Breast epithelium (tissue), 4 donors: ENCODE results near the gene CUL1. TPM values are rescaled to one million over a fixed set of nuclear protein-coding genes. Genes with fewer than 3 reads are reported as not detected.

Source experiments
- DNase-seq, 2 donors: peaks; one replicate each; pipeline ENCODE4 v3.0.0-alpha.2; 2019; ENCODE audit warnings: low spot score in 2 of 2
- H3K27ac ChIP-seq, 2 donors: fragments of 200-600 bp; sonication (generic) in 1 of 2; one replicate each; pipeline ENCODE4 v1.5.1; 2016 to 2019; ENCODE audit warnings: mild to moderate bottlenecking in 1 of 2
- H3K27me3 ChIP-seq, 2 donors: fragments of 200-600 bp; sonication (generic) in 1 of 2; one replicate each; pipeline versions ENCODE4 v1.5.1 to v1.6.0; 2017 to 2019; ENCODE audit warnings: control low read depth in 1 of 2, mild to moderate bottlenecking in 1 of 2
- H3K36me3 ChIP-seq: fragments of 200-600 bp; one replicate; pipeline ENCODE4 v1.5.1; 2019
- H3K4me1 ChIP-seq, 2 donors: fragments of 200-600 bp; sonication (generic); one replicate each; pipeline ENCODE4 v1.5.1; 2016 to 2019; ENCODE audit warnings: control low read depth in 1 of 2
- H3K4me3 ChIP-seq, 3 donors: fragments of 200-600 bp; sonication (generic); 1 replicate in 2 of 3; 2 replicates in 1 of 3; pipeline ENCODE4 v1.5.1; 2016 to 2019; ENCODE audit warnings: mild to moderate bottlenecking in 3 of 3, moderate library complexity in 2 of 3
- H3K9me3 ChIP-seq, 2 donors: fragments of 200-600 bp; sonication (generic) in 1 of 2; one replicate each; pipeline ENCODE4 v1.5.1; 2016 to 2019; ENCODE audit warnings: control low read depth in 1 of 2
- POLR2A ChIP-seq: fragments of 450-650 bp; IDR thresholded peaks from one replicate; pipeline ENCODE4 v1.6.1; 2016; ENCODE audit warnings: antibody characterized with exemption, mild to moderate bottlenecking, moderate library complexity
- POLR2AphosphoS5 ChIP-seq, 3 donors: sonication (generic); formaldehyde crosslinking; IDR thresholded peaks; one replicate each; pipeline ENCODE4 v1.6.1; 2017; ENCODE audit warnings: antibody characterized with exemption in 3 of 3
- intact Hi-C: fragments of 100-400 bp; cut with DNase I; formaldehyde crosslinking; loops from one replicate; pipeline ENCODE4 v1.15.1; 2023; ENCODE audit warnings: low total_unique reads
- total RNA-seq, 3 donors: library from RNA; depleted of rRNA; stranded (reverse); fragments of >200 nt; gene quantifications; one replicate each; pipeline ENCODE4 v1.1.0, GENCODE V29; 2016
- TF ChIP-seq, protein P1 (sequence below), 3 donors: fragments of 450-650 bp; IDR thresholded peaks; one replicate each; pipeline ENCODE4 v1.5.1; 2016 to 2017; ENCODE audit warnings: antibody characterized with exemption in 3 of 3, mild to moderate bottlenecking in 3 of 3, moderate library complexity in 3 of 3

The CUL1 gene
- total RNA-seq, 3 donors from 2014 or later: 61.6 to 71.4 (median 65.4) TPM

- Histone ChIP-seq H3K4me1 (no peaks in the 10 kb centered on the region), H3K27me3 (no peaks in the 10 kb centered on the region), H3K4me3 (no peak overlapping the region), H3K9me3 (no peaks in the 10 kb centered on the region), H3K27ac (no peak overlapping the region), H3K36me3 (no peaks in the 10 kb centered on the region)
- intact Hi-C loops: no loop called here
- TF ChIP-seq POLR2AphosphoS5 (IDR thresholded peaks at IDR 0.05): no peak
- TF ChIP-seq POLR2A: no peak
- TF ChIP-seq, protein P1, sequence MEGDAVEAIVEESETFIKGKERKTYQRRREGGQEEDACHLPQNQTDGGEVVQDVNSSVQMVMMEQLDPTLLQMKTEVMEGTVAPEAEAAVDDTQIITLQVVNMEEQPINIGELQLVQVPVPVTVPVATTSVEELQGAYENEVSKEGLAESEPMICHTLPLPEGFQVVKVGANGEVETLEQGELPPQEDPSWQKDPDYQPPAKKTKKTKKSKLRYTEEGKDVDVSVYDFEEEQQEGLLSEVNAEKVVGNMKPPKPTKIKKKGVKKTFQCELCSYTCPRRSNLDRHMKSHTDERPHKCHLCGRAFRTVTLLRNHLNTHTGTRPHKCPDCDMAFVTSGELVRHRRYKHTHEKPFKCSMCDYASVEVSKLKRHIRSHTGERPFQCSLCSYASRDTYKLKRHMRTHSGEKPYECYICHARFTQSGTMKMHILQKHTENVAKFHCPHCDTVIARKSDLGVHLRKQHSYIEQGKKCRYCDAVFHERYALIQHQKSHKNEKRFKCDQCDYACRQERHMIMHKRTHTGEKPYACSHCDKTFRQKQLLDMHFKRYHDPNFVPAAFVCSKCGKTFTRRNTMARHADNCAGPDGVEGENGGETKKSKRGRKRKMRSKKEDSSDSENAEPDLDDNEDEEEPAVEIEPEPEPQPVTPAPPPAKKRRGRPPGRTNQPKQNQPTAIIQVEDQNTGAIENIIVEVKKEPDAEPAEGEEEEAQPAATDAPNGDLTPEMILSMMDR (IDR thresholded peaks at IDR 0.05): no peak
- no peak for DNase-seq
Observed at GRCh38 chr7:148750442-148751355, 52.0 kb downstream of the CUL1 start.

GRCh38 chr7:148753224-148753623 is 54.5 kb downstream of the CUL1 start:
- no peaks in the 10 kb centered on the region for H3K36me3 ChIP-seq
- H3K27me3 ChIP-seq: no peaks in the 10 kb centered on the region

DNA sequence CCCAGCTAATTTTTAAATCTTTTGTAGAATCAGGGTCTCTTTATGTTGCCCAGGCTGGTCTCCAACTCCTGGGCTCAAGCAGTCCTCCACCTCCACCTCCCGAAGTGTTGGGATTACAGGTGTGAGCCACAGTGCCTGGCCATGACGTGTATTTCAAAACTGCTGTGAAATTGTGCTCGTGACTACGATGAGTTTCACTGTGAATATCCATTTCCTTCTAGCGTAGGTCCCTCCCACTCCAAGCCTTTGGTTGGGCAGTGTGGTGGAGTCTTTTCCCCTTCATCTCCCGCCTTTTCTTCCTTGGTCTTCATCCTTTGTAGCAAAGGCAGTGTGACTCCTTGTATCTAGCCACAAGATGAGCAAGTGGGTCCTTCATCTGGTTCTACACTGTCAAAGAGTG is 56.2 kb downstream of the CUL1 start:
- H3K4me3 ChIP-seq: no peak overlapping the region
- TF ChIP-seq POLR2A (no peak), POLR2AphosphoS5 (IDR thresholded peaks at IDR 0.05) (no peak)
- TF ChIP-seq, protein P1 (IDR thresholded peaks at IDR 0.05): no peak
- intact Hi-C loops: no loop called here
- DNase-seq: no peak
- H3K27me3 ChIP-seq: no peaks in the 10 kb centered on the region
- no peak overlapping the region for H3K27ac ChIP-seq
- no peaks in the 10 kb centered on the region for H3K9me3 ChIP-seq
- H3K36me3 ChIP-seq: no peaks in the 10 kb centered on the region
- H3K4me1 ChIP-seq: no peaks in the 10 kb centered on the region

More at GRCh38 chr7:148753224-148753623, 54.5 kb downstream of the CUL1 start:
- no peak for DNase-seq
- Histone ChIP-seq H3K27ac (no peak overlapping the region), H3K4me3 (no peak overlapping the region), H3K4me1 (no peaks in the 10 kb centered on the region), H3K9me3 (no peaks in the 10 kb centered on the region)
- intact Hi-C loops: no loop called here
- TF ChIP-seq, protein P1 (IDR thresholded peaks at IDR 0.05): no peak
- TF ChIP-seq POLR2AphosphoS5 (IDR thresholded peaks at IDR 0.05) (no peak), POLR2A (no peak)

DNA sequence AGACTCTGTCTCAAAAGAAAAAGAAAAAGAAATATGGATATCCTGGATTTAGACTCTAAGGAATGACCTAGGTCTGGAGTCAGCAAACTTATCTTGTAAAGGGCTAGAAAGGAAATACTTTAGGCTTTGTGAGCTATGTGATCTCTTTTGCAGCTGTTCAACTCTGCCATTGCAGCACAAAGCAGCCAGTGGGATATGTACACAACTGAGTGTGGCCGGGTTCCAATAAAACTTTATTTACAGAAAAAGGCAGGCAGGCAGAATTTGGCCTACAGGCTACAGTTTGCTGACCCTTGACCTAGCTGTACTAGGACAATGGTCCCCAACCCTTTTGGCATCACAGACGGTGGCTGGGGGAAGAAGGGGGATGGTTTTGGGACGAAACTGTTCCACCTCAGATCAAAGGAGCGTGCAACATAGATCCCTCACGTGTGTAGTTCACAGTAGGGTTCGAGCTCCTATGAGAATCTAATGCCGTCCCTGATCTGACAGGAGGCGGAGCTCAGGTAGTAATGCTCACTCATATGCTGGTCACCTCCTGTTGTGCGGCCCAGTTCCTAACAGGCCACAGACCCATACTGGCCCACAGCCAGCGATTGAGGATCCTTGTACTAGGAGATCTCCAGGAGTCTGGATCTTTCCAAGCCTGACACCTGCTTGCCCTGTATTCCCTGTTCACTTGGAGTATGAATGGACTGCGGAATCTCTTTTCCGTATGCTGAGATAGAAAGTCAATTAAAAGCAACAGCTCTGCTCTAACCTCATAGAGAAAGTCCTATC is 63.0 kb downstream of the CUL1 start:
- TF ChIP-seq POLR2A: no peak
- TF ChIP-seq POLR2AphosphoS5 (IDR thresholded peaks at IDR 0.05): no peak
- TF ChIP-seq, protein P1 (IDR thresholded peaks at IDR 0.05): no peak
- Histone ChIP-seq H3K27me3 (no peaks in the 10 kb centered on the region), H3K36me3 (no peaks in the 10 kb centered on the region), H3K4me1 (no peaks in the 10 kb centered on the region), H3K9me3 (no peaks in the 10 kb centered on the region), H3K27ac (no peak overlapping the region), H3K4me3 (no peak overlapping the region)
- no peak for DNase-seq
- intact Hi-C loops: no loop called here

DNA sequence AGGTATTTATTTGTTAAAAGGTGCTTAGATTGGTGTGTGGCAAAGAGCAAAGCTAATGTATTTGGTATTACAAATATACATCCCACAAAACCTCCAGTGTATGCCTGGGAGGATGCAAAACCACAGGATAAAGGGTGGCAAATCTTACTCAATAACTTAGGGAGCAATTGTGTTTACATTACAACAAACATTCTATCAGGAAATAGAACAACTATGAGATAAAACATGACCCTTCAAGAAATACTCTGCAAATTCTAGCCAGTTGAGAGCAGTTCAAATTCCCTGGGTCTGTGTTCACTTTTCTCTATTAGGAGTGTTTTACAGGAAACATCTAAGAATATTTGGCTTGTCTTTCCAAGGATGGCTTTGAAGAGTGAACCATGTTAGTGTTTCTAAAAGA is 64.9 kb downstream of the CUL1 start:
- Histone ChIP-seq H3K27me3 (no peaks in the 10 kb centered on the region), H3K9me3 (no peaks in the 10 kb centered on the region), H3K36me3 (peaks cover 4% of the 10 kb centered on the region), H3K4me1 (no peaks in the 10 kb centered on the region), H3K27ac (no peak overlapping the region), H3K4me3 (no peak overlapping the region)
- DNase-seq: no peak
- intact Hi-C loops: no loop called here
- no peak for TF ChIP-seq POLR2AphosphoS5 (IDR thresholded peaks at IDR 0.05)
- TF ChIP-seq, protein P1 (IDR thresholded peaks at IDR 0.05): no peak
- no peak for TF ChIP-seq POLR2A
